WTC11 (cell line): ENCODE data around the gene IFFO2. TPM values are rescaled to one million over a fixed set of nuclear protein-coding genes. Genes with fewer than 3 reads are reported as not detected.

Experiments used
- ATAC-seq: fragments of 200-7000 bp; cut with Tn5 transposase; 2 replicates; pipeline ENCODE4 v1.10.0; 2021; ENCODE audit warnings: mild to moderate bottlenecking, moderate library complexity
- CTCF ChIA-PET: fragments of 300-600 bp; sonication (Branson Sonifier 250); formaldehyde crosslinking; loops from one replicate; lab custom pipeline; 2021; ENCODE audit warnings: antibody characterized with exemption; lab: Charles Lee
- POLR2A ChIA-PET: fragments of 350-600 bp; sonication (Branson Sonifier 250); formaldehyde crosslinking; loops from one replicate; lab custom pipeline; 2021; ENCODE audit warnings: antibody characterized with exemption; lab: Charles Lee
- DNase-seq: peaks from one replicate; pipeline ENCODE4 v3.0.0; 2021; ENCODE audit warnings: low spot score
- H3K27ac Mint-ChIP-seq: 2 replicates; pipeline ENCODE4 v1.8.0; 2021; ENCODE audit warnings: mixed read lengths
- H3K27me3 Mint-ChIP-seq: 2 replicates; pipeline ENCODE4 v1.8.0; 2021; ENCODE audit warnings: low read depth, mild to moderate bottlenecking, moderate library complexity, mixed read lengths
- H3K36me3 Mint-ChIP-seq: 2 replicates; pipeline ENCODE4 v1.8.0; 2021; ENCODE audit warnings: mixed read lengths
- H3K4me1 Mint-ChIP-seq: 2 replicates; pipeline ENCODE4 v1.8.0; 2022; ENCODE audit warnings: mixed read lengths
- H3K4me3 Mint-ChIP-seq: 2 replicates; pipeline ENCODE4 v1.8.0; 2021; ENCODE audit warnings: mild to moderate bottlenecking, moderate library complexity, mixed read lengths
- H3K9me3 Mint-ChIP-seq: 2 replicates; pipeline ENCODE4 v1.8.0; 2021; ENCODE audit warnings: mixed read lengths
- ARID4B ChIP-seq: sonication (generic); formaldehyde crosslinking; IDR thresholded peaks from 2 replicates; pipeline ENCODE4 v1.8.0; 2023; ENCODE audit warnings: missing genetic modification reagents, mild to moderate bottlenecking, borderline replicate concordance
- E2F4 ChIP-seq: sonication (generic); formaldehyde crosslinking; IDR thresholded peaks from 2 replicates; pipeline ENCODE4 v1.8.1; 2022; ENCODE audit warnings: low read depth, mild to moderate bottlenecking, moderate library complexity, missing genetic modification reagents, borderline replicate concordance
- ELF4 ChIP-seq: sonication (generic); formaldehyde crosslinking; IDR thresholded peaks from 2 replicates; pipeline ENCODE4 v1.8.1; 2022; ENCODE audit warnings: low read depth, mild to moderate bottlenecking, moderate library complexity, missing genetic modification reagents
- FOXP1 ChIP-seq: sonication (generic); formaldehyde crosslinking; IDR thresholded peaks from 2 replicates; pipeline ENCODE4 v1.8.0; 2022; ENCODE audit warnings: missing genetic modification reagents, mild to moderate bottlenecking, moderate library complexity, borderline replicate concordance
- NFATC4 ChIP-seq: fragments of 250-450 bp; sonication (Bioruptor Pico); IDR thresholded peaks from 2 replicates; pipeline ENCODE4 v1.9.0; 2021; ENCODE audit warnings: mild to moderate bottlenecking
- NFYB ChIP-seq: sonication (generic); formaldehyde crosslinking; conservative IDR thresholded peaks from 2 replicates; pipeline ENCODE4 v1.8.0; 2022; ENCODE audit warnings: low read depth, missing genetic modification reagents
- NR1H2 ChIP-seq: sonication (generic); formaldehyde crosslinking; IDR thresholded peaks from 2 replicates; pipeline ENCODE4 v1.9.0; 2021; ENCODE audit warnings: mild to moderate bottlenecking, moderate library complexity, missing genetic modification reagents
- RELA ChIP-seq: sonication (generic); formaldehyde crosslinking; IDR thresholded peaks from 2 replicates; pipeline ENCODE4 v1.8.1; 2022; ENCODE audit warnings: missing genetic modification reagents, mild to moderate bottlenecking, borderline replicate concordance
- RORB ChIP-seq: fragments of 250-450 bp; sonication (Bioruptor Pico); IDR thresholded peaks from 2 replicates; pipeline ENCODE4 v1.9.0; 2021; ENCODE audit warnings: mild to moderate bottlenecking
- SP1 ChIP-seq: sonication (generic); formaldehyde crosslinking; conservative IDR thresholded peaks from 2 replicates; pipeline ENCODE4 v1.8.1; 2022; ENCODE audit warnings: missing genetic modification reagents
- TCF7 ChIP-seq: sonication (generic); formaldehyde crosslinking; IDR thresholded peaks from 2 replicates; pipeline ENCODE4 v1.8.0; 2022; ENCODE audit warnings: mild to moderate bottlenecking, low read depth, missing genetic modification reagents, moderate library complexity
- ZMAT4 ChIP-seq: fragments of 250-450 bp; sonication (Bioruptor Pico); IDR thresholded peaks from 2 replicates; pipeline ENCODE4 v1.9.0; 2021; ENCODE audit warnings: mild to moderate bottlenecking
- ZNF138 ChIP-seq: sonication (generic); formaldehyde crosslinking; conservative IDR thresholded peaks from 2 replicates; pipeline ENCODE4 v1.8.1; 2022; ENCODE audit warnings: mild to moderate bottlenecking, moderate library complexity, missing genetic modification reagents
- ZNF219 ChIP-seq: sonication (generic); formaldehyde crosslinking; IDR thresholded peaks from 2 replicates; pipeline ENCODE4 v1.8.0; 2023; ENCODE audit warnings: missing genetic modification reagents, mild to moderate bottlenecking, borderline replicate concordance
- ZNF263 ChIP-seq: sonication (generic); formaldehyde crosslinking; IDR thresholded peaks from 2 replicates; pipeline ENCODE4 v1.8.1; 2022; ENCODE audit warnings: low read depth, mild to moderate bottlenecking, moderate library complexity, missing genetic modification reagents
- ZNF396 ChIP-seq: fragments of 250-450 bp; sonication (Bioruptor Pico); IDR thresholded peaks from 2 replicates; pipeline ENCODE4 v1.8.0; 2021; ENCODE audit warnings: mild to moderate bottlenecking, moderate library complexity, borderline replicate concordance
- total RNA-seq: library from RNA; stranded (reverse); gene quantifications from 3 replicates; pipeline ENCODE4 v1.2.3, GENCODE V29; 2021
- TF ChIP-seq, protein P1 (sequence below): sonication (generic); formaldehyde crosslinking; IDR thresholded peaks from 2 replicates; pipeline ENCODE4 v1.8.0; 2023; ENCODE audit warnings: mild to moderate bottlenecking, missing genetic modification reagents
- TF ChIP-seq, protein P2 (sequence below): sonication (generic); formaldehyde crosslinking; IDR thresholded peaks from 2 replicates; pipeline ENCODE4 v1.8.0; 2023; ENCODE audit warnings: missing genetic modification reagents
- TF ChIP-seq, protein P3 (sequence below): sonication (generic); formaldehyde crosslinking; conservative IDR thresholded peaks from 2 replicates; pipeline ENCODE4 v1.8.1; 2023; ENCODE audit warnings: mild to moderate bottlenecking, low read depth, missing genetic modification reagents, moderate library complexity

IFFO2 gene
- total RNA-seq, 1 experiment from 2014 or later, result 8.1 TPM

GRCh38 chr1:18908911-18909771 lies 47.3 kb downstream of the IFFO2 start:
- peaks cover 15% of the 10 kb centered on the region for H3K4me1 Mint-ChIP-seq
- DNase-seq (no peak), ATAC-seq (no peak)
- CTCF ChIA-PET, result interaction anchor here (1.0 to 3.5 kb wide), 10 partner anchors 13 to 163 kb away, joined by 3 to 41 read pairs (median 12); partner anchors contain the start of gene IFFO2
- H3K36me3 Mint-ChIP-seq, result no peaks in the 10 kb centered on the region; the same call in 1 of the 2 replicates
- no peaks in the 10 kb centered on the region for H3K9me3 Mint-ChIP-seq
- no peak overlapping the region for H3K4me3 Mint-ChIP-seq
- TF ChIP-seq NFYB (CRISPR knock-in tag) (no peak), E2F4 (CRISPR knock-in tag) (no peak), NFATC4 (CRISPR knock-in tag) (no peak), ZNF219 (CRISPR knock-in tag) (no peak), NR1H2 (CRISPR knock-in tag) (no peak), ZMAT4 (CRISPR knock-in tag) (no peak), ZNF396 (no peak), RELA (CRISPR knock-in tag) (no peak), ZNF263 (CRISPR knock-in tag) (no peak), ZNF138 (CRISPR knock-in tag) (no peak), TCF7 (CRISPR knock-in tag) (no peak), SP1 (no peak)
- TF ChIP-seq, protein P1, sequence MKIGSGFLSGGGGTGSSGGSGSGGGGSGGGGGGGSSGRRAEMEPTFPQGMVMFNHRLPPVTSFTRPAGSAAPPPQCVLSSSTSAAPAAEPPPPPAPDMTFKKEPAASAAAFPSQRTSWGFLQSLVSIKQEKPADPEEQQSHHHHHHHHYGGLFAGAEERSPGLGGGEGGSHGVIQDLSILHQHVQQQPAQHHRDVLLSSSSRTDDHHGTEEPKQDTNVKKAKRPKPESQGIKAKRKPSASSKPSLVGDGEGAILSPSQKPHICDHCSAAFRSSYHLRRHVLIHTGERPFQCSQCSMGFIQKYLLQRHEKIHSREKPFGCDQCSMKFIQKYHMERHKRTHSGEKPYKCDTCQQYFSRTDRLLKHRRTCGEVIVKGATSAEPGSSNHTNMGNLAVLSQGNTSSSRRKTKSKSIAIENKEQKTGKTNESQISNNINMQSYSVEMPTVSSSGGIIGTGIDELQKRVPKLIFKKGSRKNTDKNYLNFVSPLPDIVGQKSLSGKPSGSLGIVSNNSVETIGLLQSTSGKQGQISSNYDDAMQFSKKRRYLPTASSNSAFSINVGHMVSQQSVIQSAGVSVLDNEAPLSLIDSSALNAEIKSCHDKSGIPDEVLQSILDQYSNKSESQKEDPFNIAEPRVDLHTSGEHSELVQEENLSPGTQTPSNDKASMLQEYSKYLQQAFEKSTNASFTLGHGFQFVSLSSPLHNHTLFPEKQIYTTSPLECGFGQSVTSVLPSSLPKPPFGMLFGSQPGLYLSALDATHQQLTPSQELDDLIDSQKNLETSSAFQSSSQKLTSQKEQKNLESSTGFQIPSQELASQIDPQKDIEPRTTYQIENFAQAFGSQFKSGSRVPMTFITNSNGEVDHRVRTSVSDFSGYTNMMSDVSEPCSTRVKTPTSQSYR (CRISPR knock-in tag), result no peak
- TF ChIP-seq, protein P2, sequence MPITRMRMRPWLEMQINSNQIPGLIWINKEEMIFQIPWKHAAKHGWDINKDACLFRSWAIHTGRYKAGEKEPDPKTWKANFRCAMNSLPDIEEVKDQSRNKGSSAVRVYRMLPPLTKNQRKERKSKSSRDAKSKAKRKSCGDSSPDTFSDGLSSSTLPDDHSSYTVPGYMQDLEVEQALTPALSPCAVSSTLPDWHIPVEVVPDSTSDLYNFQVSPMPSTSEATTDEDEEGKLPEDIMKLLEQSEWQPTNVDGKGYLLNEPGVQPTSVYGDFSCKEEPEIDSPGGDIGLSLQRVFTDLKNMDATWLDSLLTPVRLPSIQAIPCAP (CRISPR knock-in tag), result no peak
- no peaks in the 10 kb centered on the region; the same call in 1 of the 2 replicates for H3K27me3 Mint-ChIP-seq
- H3K27ac Mint-ChIP-seq, result no peak overlapping the region
- POLR2A ChIA-PET, result no interaction called here

DNA sequence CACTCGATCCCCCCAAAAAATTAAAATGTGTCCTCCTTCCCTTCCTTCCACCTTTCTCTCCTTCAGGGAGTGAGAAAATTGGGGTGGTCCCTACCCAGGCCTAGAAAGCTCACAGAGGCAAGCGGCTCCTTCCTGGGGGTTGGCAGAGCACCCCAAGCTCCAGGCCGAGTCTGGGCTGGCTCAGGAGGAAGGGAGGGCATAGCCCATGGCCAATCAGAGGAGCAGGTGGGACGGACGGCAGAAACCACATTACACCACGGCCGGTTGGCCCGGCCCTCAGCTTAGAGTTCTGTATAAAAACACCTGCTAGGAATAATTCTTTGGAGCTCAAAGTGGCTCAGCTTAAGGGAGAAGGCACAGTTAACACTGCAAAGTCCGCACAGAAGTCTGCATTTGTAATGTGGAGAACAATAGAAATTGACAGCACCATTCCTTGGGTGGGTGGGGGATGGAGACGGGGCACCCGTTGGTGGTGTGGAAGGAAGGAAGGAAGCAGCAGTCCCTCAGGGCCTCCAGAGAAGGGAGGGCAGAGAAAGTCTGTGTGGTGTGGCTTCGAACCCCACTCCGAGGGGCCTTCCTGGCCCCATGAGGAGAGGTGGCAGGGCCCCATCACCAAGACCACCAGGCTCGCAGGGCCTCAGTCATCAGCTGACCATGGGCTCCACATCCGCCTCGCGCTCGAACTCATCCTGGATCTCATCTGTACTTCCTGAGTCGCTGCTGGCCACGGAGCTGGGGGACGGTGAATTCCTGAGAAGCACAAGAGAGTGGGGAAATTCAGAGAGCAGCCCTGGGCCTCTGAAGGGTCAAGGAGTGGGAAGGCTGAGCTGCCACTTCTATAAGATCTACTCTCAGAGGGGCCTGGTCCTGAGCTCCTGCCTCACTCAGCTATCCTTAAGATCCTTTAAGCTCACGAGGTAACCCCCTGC lies 48.3 kb downstream of the IFFO2 start:
- Mint-ChIP-seq H3K9me3 (no peaks in the 10 kb centered on the region), H3K27ac (peak overlapping the region; percentile 7; the same call in 1 of the 2 replicates), H3K4me1 (peaks cover 16% of the 10 kb centered on the region), H3K27me3 (no peaks in the 10 kb centered on the region; the same call in 1 of the 2 replicates), H3K36me3 (no peaks in the 10 kb centered on the region; the same call in 1 of the 2 replicates), H3K4me3 (no peak overlapping the region)
- ChIA-PET CTCF (interaction anchor here (0.6 to 3.5 kb wide), 30 partner anchors 8 to 302 kb away, joined by 3 to 41 read pairs (median 11); partner anchors contain the start of genes IFFO2 and UBR4), POLR2A (interaction anchor here (1.2 kb wide), 1 partner anchor 42 kb away, joined by 4 read pairs; no protein-coding TSS in a partner anchor)
- peak; percentile 35; the same call in 1 of the 2 replicates for ATAC-seq
- DNase-seq, result no peak
- TF ChIP-seq NR1H2 (CRISPR knock-in tag) (no peak), ARID4B (CRISPR knock-in tag) (no peak), ELF4 (no peak), RORB (CRISPR knock-in tag) (no peak), FOXP1 (CRISPR knock-in tag) (no peak)
- TF ChIP-seq, protein P3, sequence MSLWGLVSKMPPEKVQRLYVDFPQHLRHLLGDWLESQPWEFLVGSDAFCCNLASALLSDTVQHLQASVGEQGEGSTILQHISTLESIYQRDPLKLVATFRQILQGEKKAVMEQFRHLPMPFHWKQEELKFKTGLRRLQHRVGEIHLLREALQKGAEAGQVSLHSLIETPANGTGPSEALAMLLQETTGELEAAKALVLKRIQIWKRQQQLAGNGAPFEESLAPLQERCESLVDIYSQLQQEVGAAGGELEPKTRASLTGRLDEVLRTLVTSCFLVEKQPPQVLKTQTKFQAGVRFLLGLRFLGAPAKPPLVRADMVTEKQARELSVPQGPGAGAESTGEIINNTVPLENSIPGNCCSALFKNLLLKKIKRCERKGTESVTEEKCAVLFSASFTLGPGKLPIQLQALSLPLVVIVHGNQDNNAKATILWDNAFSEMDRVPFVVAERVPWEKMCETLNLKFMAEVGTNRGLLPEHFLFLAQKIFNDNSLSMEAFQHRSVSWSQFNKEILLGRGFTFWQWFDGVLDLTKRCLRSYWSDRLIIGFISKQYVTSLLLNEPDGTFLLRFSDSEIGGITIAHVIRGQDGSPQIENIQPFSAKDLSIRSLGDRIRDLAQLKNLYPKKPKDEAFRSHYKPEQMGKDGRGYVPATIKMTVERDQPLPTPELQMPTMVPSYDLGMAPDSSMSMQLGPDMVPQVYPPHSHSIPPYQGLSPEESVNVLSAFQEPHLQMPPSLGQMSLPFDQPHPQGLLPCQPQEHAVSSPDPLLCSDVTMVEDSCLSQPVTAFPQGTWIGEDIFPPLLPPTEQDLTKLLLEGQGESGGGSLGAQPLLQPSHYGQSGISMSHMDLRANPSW (CRISPR knock-in tag), result no peak
